GM15510 (cell line): ENCODE results near the gene ASF1B.

Experiments
- POLR2A ChIP-seq: IDR thresholded peaks from 3 replicates; pipeline ENCODE4 v1.6.1; 2011; ENCODE audit warnings: borderline replicate concordance; ENCODE audit not compliant: insufficient read length; ENCODE audit errors: extremely low read depth

ASF1B gene

GRCh38 chr19:14136509-14137281 is at the start of gene ASF1B:
Gene ASF1B, minus strand, starts transcription at chr19:14136589. Its CDS starts 133 bp downstream, at chr19:14136456.
- peak; percentile 95 for TF ChIP-seq POLR2A

- TF ChIP-seq POLR2A = no peak
These were observed 48.8 kb upstream of the ASF1B start for GRCh38 chr19:14185158-14185557.

DNA sequence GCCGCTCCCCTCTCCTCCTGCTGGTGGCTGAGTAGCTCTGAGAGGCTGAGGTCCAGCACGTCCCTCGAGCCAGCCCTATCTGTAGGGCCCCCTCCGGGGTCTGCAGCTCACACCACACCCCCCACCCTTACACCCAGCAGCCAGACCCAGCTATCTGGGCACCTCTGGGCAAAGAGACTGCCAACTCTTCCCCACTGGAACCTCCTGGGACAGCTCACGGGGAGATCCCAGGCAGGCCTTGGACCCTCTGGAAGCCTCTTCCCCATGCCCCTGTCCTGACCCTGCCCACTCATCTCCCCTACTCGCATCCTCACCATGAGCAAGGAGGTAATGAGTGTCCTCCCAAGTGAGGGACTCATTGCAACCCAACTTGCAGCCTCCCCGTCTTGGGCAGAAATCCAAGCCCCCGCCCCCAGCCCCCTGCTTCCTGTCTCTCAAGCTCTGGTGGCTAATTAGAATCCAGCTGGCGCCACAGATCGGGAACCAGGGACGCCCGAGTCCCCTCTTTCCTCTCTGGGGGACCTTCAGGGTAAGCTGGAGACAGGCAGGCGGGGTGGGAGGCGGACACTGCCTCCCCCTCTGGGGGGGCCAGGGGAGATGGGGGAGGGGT is 47.5 kb upstream of the ASF1B start:
- no peak for TF ChIP-seq POLR2A

GRCh38 chr19:14182476-14182875 is 46.1 kb upstream of the ASF1B start:
- TF ChIP-seq POLR2A = no peak

- TF ChIP-seq POLR2A = no peak
These were observed 45.5 kb upstream of the ASF1B start for GRCh38 chr19:14181906-14182305.

GRCh38 chr19:14177496-14178074 is 41.2 kb upstream of the ASF1B start:
- no peak for TF ChIP-seq POLR2A

DNA sequence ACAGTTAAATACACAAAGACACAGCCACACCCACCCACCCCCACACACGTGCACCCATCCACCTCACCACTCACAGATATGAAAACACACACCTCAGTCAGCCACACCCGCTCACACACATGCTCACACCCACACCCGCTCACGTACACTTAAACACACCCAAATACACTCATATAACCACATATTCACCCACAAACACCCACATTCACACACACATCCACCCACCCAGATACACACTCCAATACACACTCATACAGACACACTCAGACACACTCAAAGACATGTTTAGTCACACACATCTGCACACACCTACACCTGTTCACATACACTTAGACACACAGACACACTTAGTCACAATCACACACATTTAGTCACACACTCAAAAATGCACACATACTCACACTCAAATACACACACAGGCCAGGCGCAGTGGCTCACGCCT is 39.0 kb upstream of the ASF1B start:
- TF ChIP-seq POLR2A = no peak

- TF ChIP-seq POLR2A = no peak
These were observed 38.5 kb upstream of the ASF1B start for GRCh38 chr19:14174883-14175282.

- TF ChIP-seq POLR2A = no peak
These were observed 32.6 kb upstream of the ASF1B start for GRCh38 chr19:14168993-14169392.

GRCh38 chr19:14168259-14168972 is 32.0 kb upstream of the ASF1B start:
- no peak for TF ChIP-seq POLR2A

DNA sequence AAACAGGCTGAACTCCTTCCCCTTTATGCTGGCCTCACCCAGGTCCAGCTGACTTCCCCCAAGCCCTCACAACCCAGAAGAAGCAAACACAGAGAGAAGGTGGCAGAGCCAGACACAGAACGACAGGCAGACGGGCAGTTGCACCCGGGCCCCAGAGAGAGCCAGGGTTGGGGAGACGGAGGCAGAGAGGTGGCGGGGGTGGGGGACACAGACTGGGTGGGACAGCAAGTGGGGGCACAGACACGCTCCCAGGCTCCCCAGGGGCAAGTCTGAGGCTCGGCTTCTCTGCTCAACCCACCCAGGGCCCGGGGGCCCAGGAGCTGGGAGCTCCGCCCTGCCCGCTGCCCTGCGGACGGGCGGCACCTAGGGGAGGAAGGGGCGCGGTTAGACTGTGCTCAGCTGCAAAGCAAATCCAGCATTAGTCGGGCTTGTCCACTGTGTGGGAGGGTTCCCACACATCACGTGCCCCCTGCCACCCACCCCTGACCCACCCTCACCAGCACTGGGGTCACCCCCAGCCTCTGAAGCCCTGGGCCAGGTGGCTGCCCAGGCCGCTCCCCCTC is 31.3 kb upstream of the ASF1B start:
- no peak for TF ChIP-seq POLR2A

GRCh38 chr19:14166999-14167575 is 30.7 kb upstream of the ASF1B start:
- TF ChIP-seq POLR2A = no peak

DNA sequence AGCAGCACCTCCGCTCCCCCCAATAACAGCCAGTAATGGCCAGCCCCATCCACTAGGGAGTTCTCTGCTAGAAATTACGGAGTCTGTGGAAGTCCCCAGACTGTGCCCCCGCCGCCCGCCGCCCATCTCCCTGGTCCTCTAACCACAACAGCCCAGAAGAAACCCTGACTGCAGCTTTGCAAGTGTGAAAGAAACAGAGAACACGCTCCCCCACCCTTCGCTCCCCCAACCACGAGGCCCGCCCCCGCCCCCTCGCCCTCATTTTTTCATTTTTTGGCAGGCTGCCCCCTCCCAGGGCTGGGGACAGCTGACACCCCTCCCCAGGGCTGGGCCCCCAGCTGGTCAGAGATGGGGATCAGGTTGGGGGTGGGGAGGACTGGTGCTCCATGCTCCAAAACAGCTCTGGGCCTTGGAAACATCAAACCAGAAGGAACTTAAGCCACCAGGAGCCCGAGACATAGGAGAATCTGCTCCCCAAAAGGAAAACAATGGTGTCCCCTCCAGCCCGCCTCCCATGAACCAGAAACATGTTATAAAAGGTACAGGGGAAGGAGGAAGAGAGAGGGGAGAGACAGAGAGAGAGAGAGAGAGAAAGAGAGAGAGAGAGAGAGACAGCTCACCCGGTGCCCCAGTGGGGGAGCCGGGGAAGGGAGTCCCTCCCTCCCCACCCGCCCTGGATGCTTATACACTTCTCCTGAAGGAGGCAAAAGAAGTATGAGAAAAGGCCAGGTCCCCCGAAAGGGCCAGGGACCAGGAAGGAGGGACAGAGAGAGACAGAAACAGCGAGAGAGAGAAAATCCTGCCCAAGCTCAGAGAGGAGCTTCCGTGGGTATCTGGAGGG is 29.8 kb upstream of the ASF1B start:
- no peak for TF ChIP-seq POLR2A
